NT2/D1 (cell line): ENCODE measurements around the gene SLC25A2.

Source experiments
- SUZ12 ChIP-seq: IDR thresholded peaks from 2 replicates; pipeline ENCODE4 v1.6.1; 2011; ENCODE audit not compliant: insufficient read length, insufficient read depth; ENCODE audit errors: extremely low read depth
- YY1 ChIP-seq: IDR thresholded peaks from 2 replicates; pipeline ENCODE4 v1.6.1; 2011; ENCODE audit not compliant: insufficient read length, insufficient read depth
- ZNF274 ChIP-seq: IDR thresholded peaks from 2 replicates; pipeline ENCODE4 v1.6.1; 2011; ENCODE audit warnings: mild to moderate bottlenecking, low read depth, low read length

- TF ChIP-seq ZNF274 (no peak), SUZ12 (no peak), YY1 (no peak)
Measured at GRCh38 chr5:141342773-141343172, 38.9 kb upstream of the SLC25A2 start.
